GM12801 (cell line): ENCODE measurements around the gene NPTX1.

Experiments
- CTCF ChIP-seq: IDR thresholded peaks from one replicate; pipeline ENCODE4 v1.5.1; 2011; ENCODE audit warnings: control low read depth; ENCODE audit not compliant: insufficient read length; ENCODE audit errors: extremely low read depth

The NPTX1 gene

GRCh38 chr17:80468781-80469493 lies 7.5 kb downstream of the NPTX1 start:
- TF ChIP-seq CTCF: no peak

GRCh38 chr17:80468242-80468641 lies 8.2 kb downstream of the NPTX1 start:
- no peak for TF ChIP-seq CTCF

- TF ChIP-seq CTCF: no peak
Observed at GRCh38 chr17:80466188-80466705, 10.2 kb downstream of the NPTX1 start.

- no peak for TF ChIP-seq CTCF
Observed at GRCh38 chr17:80465327-80465974, 11.0 kb downstream of the NPTX1 start.

- no peak for TF ChIP-seq CTCF
Observed at GRCh38 chr17:80464486-80464885, 11.9 kb downstream of the NPTX1 start.

GRCh38 chr17:80463784-80464400 lies 12.5 kb downstream of the NPTX1 start:
- no peak for TF ChIP-seq CTCF

GRCh38 chr17:80461528-80462160 lies 14.8 kb downstream of the NPTX1 start:
- no peak for TF ChIP-seq CTCF
